ENCODE data around the gene HOXA3.

DNA sequence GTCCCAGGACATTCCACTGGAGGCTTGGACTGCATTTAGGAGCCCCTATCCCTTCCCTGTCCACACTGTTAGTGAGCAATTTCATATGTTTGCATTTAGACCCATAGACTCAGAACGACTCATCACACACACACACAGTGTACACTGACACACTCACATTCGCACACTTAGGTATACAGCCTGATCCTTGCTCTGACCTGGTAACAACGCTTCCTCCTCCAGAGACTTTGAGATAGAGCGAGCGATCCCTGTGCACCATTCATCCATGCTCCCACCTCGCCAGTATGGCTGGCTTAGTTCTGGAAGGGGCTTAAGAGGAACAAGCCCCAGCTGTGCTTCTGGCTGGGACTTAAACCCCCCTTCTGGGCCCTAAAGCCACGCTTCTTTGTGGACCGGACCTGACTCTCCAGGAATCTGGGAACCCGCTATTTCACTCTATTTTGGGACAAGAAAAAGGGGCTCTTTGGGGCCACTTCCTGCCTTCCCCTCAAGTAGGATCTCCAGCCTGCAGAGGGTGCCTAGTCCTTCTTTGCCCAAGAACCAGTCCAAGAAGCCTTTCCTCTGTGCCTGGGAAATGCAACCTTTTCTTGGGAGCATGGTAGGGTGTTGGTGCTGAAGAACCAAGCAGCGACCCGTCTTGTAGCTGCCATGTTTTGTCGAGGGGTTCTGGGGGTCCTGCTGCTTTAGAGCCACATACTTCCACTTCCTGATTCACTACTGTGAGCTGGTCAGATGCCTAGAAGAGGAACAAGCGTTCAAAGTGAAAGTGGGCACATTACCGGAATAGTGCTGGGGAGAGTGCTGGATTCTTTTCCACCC is 48.6 kb upstream of the HOXA3 start:
- TF ChIP-seq, protein P1, sequence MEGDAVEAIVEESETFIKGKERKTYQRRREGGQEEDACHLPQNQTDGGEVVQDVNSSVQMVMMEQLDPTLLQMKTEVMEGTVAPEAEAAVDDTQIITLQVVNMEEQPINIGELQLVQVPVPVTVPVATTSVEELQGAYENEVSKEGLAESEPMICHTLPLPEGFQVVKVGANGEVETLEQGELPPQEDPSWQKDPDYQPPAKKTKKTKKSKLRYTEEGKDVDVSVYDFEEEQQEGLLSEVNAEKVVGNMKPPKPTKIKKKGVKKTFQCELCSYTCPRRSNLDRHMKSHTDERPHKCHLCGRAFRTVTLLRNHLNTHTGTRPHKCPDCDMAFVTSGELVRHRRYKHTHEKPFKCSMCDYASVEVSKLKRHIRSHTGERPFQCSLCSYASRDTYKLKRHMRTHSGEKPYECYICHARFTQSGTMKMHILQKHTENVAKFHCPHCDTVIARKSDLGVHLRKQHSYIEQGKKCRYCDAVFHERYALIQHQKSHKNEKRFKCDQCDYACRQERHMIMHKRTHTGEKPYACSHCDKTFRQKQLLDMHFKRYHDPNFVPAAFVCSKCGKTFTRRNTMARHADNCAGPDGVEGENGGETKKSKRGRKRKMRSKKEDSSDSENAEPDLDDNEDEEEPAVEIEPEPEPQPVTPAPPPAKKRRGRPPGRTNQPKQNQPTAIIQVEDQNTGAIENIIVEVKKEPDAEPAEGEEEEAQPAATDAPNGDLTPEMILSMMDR (IDR thresholded peaks at IDR 0.05), result no peak
- TF ChIP-seq EZH2 (IDR thresholded peaks at IDR 0.05), result peak; percentile 29
- TF ChIP-seq EZH2phosphoT487 (IDR thresholded peaks at IDR 0.05), result peak; percentile 66

Measured in neural progenitor cell (in vitro differentiated cells).